DMS 273 (cell line): ENCODE results near the gene NEURL3.
A peak's percentile ranks its signal among the peaks of the same experiment; 100 is the strongest.

ENCODE experiments used
- DNase-seq: peaks from one replicate; lab custom pipeline; 2025; ENCODE audit not compliant: unreplicated experiment; lab: John Stamatoyannopoulos, UW

NEURL3 gene

GRCh38 chr2:96528006-96528699, 23.0 kb upstream of the NEURL3 start:
- DNase-seq, result peak; percentile 51

GRCh38 chr2:96527286-96528005, 22.3 kb upstream of the NEURL3 start:
- DNase-seq, result peak; percentile 26

- DNase-seq, result no peak
Observed at GRCh38 chr2:96526615-96527285, 21.6 kb upstream of the NEURL3 start.

GRCh38 chr2:96526101-96526591, 21.0 kb upstream of the NEURL3 start:
- DNase-seq, result no peak

GRCh38 chr2:96525211-96525507, 20.0 kb upstream of the NEURL3 start:
- DNase-seq, result no peak

- no peak for DNase-seq
Observed at GRCh38 chr2:96524482-96525210, 19.5 kb upstream of the NEURL3 start.

- no peak for DNase-seq
Observed at GRCh38 chr2:96523659-96524481, 18.7 kb upstream of the NEURL3 start.

GRCh38 chr2:96522304-96523203, 17.4 kb upstream of the NEURL3 start:
- DNase-seq, result no peak

- DNase-seq, result no peak
Observed at GRCh38 chr2:96521219-96521618, 16.1 kb upstream of the NEURL3 start.

- DNase-seq, result no peak
Observed at GRCh38 chr2:96520697-96521096, 15.5 kb upstream of the NEURL3 start.

- no peak for DNase-seq
Observed at GRCh38 chr2:96520231-96520630, 15.1 kb upstream of the NEURL3 start.

GRCh38 chr2:96517079-96517478, 11.9 kb upstream of the NEURL3 start:
- DNase-seq, result no peak

- no peak for DNase-seq
Observed at GRCh38 chr2:96514521-96514920, 9.4 kb upstream of the NEURL3 start.

GRCh38 chr2:96512341-96512740, 7.2 kb upstream of the NEURL3 start:
- DNase-seq, result no peak

GRCh38 chr2:96511851-96512250, 6.7 kb upstream of the NEURL3 start:
- no peak for DNase-seq

- no peak for DNase-seq
Observed at GRCh38 chr2:96510931-96511595, 5.9 kb upstream of the NEURL3 start.

- DNase-seq, result no peak
Observed at GRCh38 chr2:96509847-96510230, 4.7 kb upstream of the NEURL3 start.

GRCh38 chr2:96509114-96509846, 4.1 kb upstream of the NEURL3 start:
- peak; percentile 92 for DNase-seq
